ENCODE results near the gene CLSTN1.

DNA sequence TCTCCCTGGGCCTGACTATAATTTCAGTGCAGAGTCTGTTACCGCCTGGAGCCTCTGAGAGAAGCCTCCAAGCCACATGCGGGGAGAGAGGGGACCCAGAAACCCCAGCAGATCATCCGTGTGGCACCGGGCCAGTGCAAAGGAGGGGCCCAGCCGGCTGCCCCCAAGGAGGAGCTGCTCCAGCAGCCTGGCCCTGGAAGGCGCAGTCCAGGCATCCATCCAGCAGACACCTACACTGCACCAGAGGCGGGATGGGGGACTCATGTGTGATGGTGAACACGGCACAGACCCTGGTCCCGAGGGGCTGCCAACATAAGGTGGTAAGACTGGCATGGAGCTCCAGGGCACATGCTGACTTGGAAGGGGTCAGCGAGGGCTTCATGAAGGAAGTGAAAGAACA is 39.6 kb upstream of the CLSTN1 start:
- TF ChIP-seq FOXM1 (IDR thresholded peaks at IDR 0.05; ENCODE audit: low read depth) (no peak), POLR2AphosphoS5 (IDR thresholded peaks at IDR 0.05; ENCODE audit: low read depth, low read length) (no peak), GABPA (IDR thresholded peaks at IDR 0.05; ENCODE audit: low read depth) (no peak)
- TF ChIP-seq, protein P1, sequence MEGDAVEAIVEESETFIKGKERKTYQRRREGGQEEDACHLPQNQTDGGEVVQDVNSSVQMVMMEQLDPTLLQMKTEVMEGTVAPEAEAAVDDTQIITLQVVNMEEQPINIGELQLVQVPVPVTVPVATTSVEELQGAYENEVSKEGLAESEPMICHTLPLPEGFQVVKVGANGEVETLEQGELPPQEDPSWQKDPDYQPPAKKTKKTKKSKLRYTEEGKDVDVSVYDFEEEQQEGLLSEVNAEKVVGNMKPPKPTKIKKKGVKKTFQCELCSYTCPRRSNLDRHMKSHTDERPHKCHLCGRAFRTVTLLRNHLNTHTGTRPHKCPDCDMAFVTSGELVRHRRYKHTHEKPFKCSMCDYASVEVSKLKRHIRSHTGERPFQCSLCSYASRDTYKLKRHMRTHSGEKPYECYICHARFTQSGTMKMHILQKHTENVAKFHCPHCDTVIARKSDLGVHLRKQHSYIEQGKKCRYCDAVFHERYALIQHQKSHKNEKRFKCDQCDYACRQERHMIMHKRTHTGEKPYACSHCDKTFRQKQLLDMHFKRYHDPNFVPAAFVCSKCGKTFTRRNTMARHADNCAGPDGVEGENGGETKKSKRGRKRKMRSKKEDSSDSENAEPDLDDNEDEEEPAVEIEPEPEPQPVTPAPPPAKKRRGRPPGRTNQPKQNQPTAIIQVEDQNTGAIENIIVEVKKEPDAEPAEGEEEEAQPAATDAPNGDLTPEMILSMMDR (IDR thresholded peaks at IDR 0.05), result no peak

Measured in SK-N-SH (cell line).